Gastroesophageal sphincter (tissue), 4 donors: ENCODE results near the gene OSCAR. TPM values are rescaled to one million over a fixed set of nuclear protein-coding genes. Genes with fewer than 3 reads are reported as not detected.

ENCODE experiments used
- ATAC-seq: fragments of 150-250 bp; one replicate; pipeline ENCODE4 v1.9.1; 2016; ENCODE audit warnings: mild to moderate bottlenecking, moderate library complexity
- H3K27ac ChIP-seq, 4 donors: fragments of 200-600 bp; sonication (generic) in 3 of 4; 1 replicate in 3 of 4; 2 replicates in 1 of 4; pipeline ENCODE4 v1.5.1; 2016 to 2019
- H3K27me3 ChIP-seq: fragments of 200-600 bp; sonication (generic); one replicate; pipeline ENCODE4 v1.5.1; 2019
- H3K36me3 ChIP-seq, 2 donors: fragments of 200-600 bp; sonication (generic); one replicate each; pipeline ENCODE4 v1.5.1; 2019; ENCODE audit warnings: control low read depth in 1 of 2
- H3K4me1 ChIP-seq, 3 donors: fragments of 200-600 bp; sonication (generic); 1 replicate in 2 of 3; 2 replicates in 1 of 3; pipeline ENCODE4 v1.5.1; 2016 to 2019; ENCODE audit warnings: control low read depth in 2 of 3
- H3K4me3 ChIP-seq, 2 donors: fragments of 200-600 bp; sonication (generic); one replicate each; pipeline ENCODE4 v1.5.1; 2019; ENCODE audit warnings: mild to moderate bottlenecking in 1 of 2, moderate library complexity in 1 of 2
- H3K9me3 ChIP-seq, 3 donors: fragments of 200-600 bp; sonication (generic); one replicate each; pipeline ENCODE4 v1.5.1; 2017 to 2019; ENCODE audit warnings: control low read depth in 2 of 3
- CTCF ChIP-seq, 4 experiments: fragments of 200-600 bp in 2 of 4; fragments of 450-650 bp in 2 of 4; sonication (generic) in 1 of 4; IDR thresholded peaks; one replicate each; pipeline ENCODE4 v1.5.1; 2017 to 2019; ENCODE audit warnings: antibody characterized with exemption in 4 of 4, mild to moderate bottlenecking in 2 of 4, moderate library complexity in 2 of 4
- EP300 ChIP-seq: sonication (generic); formaldehyde crosslinking; IDR thresholded peaks from one replicate; pipeline ENCODE4 v1.6.1; 2017; ENCODE audit warnings: antibody characterized with exemption, mild to moderate bottlenecking
- POLR2A ChIP-seq, 2 donors: fragments of 450-650 bp; IDR thresholded peaks; one replicate each; pipeline ENCODE4 v1.6.1; 2017; ENCODE audit warnings: antibody characterized with exemption in 2 of 2, mild to moderate bottlenecking in 2 of 2, moderate library complexity in 1 of 2
- POLR2AphosphoS5 ChIP-seq: sonication (generic); formaldehyde crosslinking; IDR thresholded peaks from one replicate; pipeline ENCODE4 v1.6.1; 2017; ENCODE audit warnings: antibody characterized with exemption
- WGBS, 2 donors: methylation state at CpG; one replicate each; pipeline ENCODE4 v1.1.5; 2018; ENCODE audit warnings: low coverage in 1 of 2; 5-methylcytosine and 5-hydroxymethylcytosine counted together
- total RNA-seq, 4 donors: library from RNA; depleted of rRNA; stranded (reverse); fragments of >200 nt; gene quantifications; one replicate each; pipeline ENCODE4 v1.1.0, GENCODE V29; 2016

Gene OSCAR
- total RNA-seq, 4 donors from 2014 or later, result 1.2 to 2.4 (median 2.1) TPM; not detected in 1

- H3K27ac ChIP-seq, result no peak overlapping the region
- H3K4me1 ChIP-seq, result peaks cover 0 to 23% (median 4%) of the 10 kb centered on the region in 3 donors
- peaks cover 36% of the 10 kb centered on the region for H3K27me3 ChIP-seq
- ATAC-seq, result no peak
- WGBS, 2 donors, result 78 to 90% methylated on average over 4 to 16 of the region's 17 CpGs
- no peaks in the 10 kb centered on the region for H3K36me3 ChIP-seq
- no peaks in the 10 kb centered on the region for H3K9me3 ChIP-seq
- TF ChIP-seq POLR2AphosphoS5 (no peak), EP300 (no peak), CTCF (IDR thresholded peaks at IDR 0.05) (no peak), POLR2A (IDR thresholded peaks at IDR 0.05) (no peak)
- no peak overlapping the region for H3K4me3 ChIP-seq
These were observed 6.1 kb downstream of the OSCAR start for GRCh38 chr19:54094426-54095000.

- H3K4me3 ChIP-seq, result no peak overlapping the region
- H3K27ac ChIP-seq, result no peak overlapping the region
- WGBS, 2 donors, result 71 to 79% methylated on average over 2 of the region's 3 CpGs
- H3K36me3 ChIP-seq, result no peaks in the 10 kb centered on the region
- TF ChIP-seq POLR2A (IDR thresholded peaks at IDR 0.05) (no peak), CTCF (IDR thresholded peaks at IDR 0.05) (no peak), POLR2AphosphoS5 (no peak), EP300 (no peak)
- H3K27me3 ChIP-seq, result peaks cover 24% of the 10 kb centered on the region
- peaks cover 0 to 35% (median 0%) of the 10 kb centered on the region in 3 donors for H3K9me3 ChIP-seq
- no peak for ATAC-seq
- H3K4me1 ChIP-seq, result no peaks in the 10 kb centered on the region
These were observed 16.2 kb downstream of the OSCAR start for GRCh38 chr19:54084410-54084809.

GRCh38 chr19:54081032-54081431 is 19.6 kb downstream of the OSCAR start, which contains the start of gene TARM1:
Gene TARM1, minus strand, starts transcription at chr19:54081365. Its CDS starts 25 bp downstream, at chr19:54081340.
- Histone ChIP-seq H3K4me3 (no peak within 1 kb of the TSS), H3K4me1 (no peaks in the 10 kb centered on the region), H3K36me3 (no peaks in the 10 kb centered on the region), H3K27me3 (peaks cover 26% of the 10 kb centered on the region), H3K9me3 (peaks cover 0 to 35% (median 0%) of the 10 kb centered on the region in 3 donors), H3K27ac (no peak within 1 kb of the TSS)
- ATAC-seq, result no peak
- 50 to 80% methylated on average over 3 to 5 of the region's 7 CpGs for WGBS, 2 donors
- TF ChIP-seq CTCF (IDR thresholded peaks at IDR 0.05), result no peak
- TF ChIP-seq EP300, result no peak
- TF ChIP-seq POLR2A (IDR thresholded peaks at IDR 0.05), result no peak
- no peak for TF ChIP-seq POLR2AphosphoS5

GRCh38 chr19:54077334-54077733 is 23.3 kb downstream of the OSCAR start:
- ATAC-seq, result no peak
- Histone ChIP-seq H3K9me3 (peaks cover 0 to 17% (median 0%) of the 10 kb centered on the region in 3 donors), H3K27ac (no peak overlapping the region), H3K4me1 (no peaks in the 10 kb centered on the region), H3K36me3 (no peaks in the 10 kb centered on the region), H3K27me3 (peaks cover 19% of the 10 kb centered on the region), H3K4me3 (no peak overlapping the region)
- WGBS, 2 donors, result 73 to 77% methylated on average over 3 to 5 of the region's 5 CpGs
- TF ChIP-seq POLR2A (IDR thresholded peaks at IDR 0.05), result no peak
- no peak for TF ChIP-seq POLR2AphosphoS5

- Histone ChIP-seq H3K4me1 (no peaks in the 10 kb centered on the region), H3K4me3 (no peak overlapping the region), H3K27me3 (peaks cover 20% of the 10 kb centered on the region), H3K27ac (no peak overlapping the region), H3K36me3 (no peaks in the 10 kb centered on the region), H3K9me3 (peaks cover 0 to 2% (median 0%) of the 10 kb centered on the region in 3 donors)
- WGBS, 2 donors, result 79 to 93% methylated on average over 5 of the region's 9 CpGs
- no peak for ATAC-seq
- no peak for TF ChIP-seq POLR2A (IDR thresholded peaks at IDR 0.05)
- TF ChIP-seq EP300, result no peak
- no peak for TF ChIP-seq POLR2AphosphoS5
- TF ChIP-seq CTCF (IDR thresholded peaks at IDR 0.05), result no peak
These were observed 25.8 kb downstream of the OSCAR start for GRCh38 chr19:54074851-54075250.
